Loucy (cell line): ENCODE results near the gene MALRD1.

Experiments used
- EZH2phosphoT487 ChIP-seq: fragments of 200-600 bp; IDR thresholded peaks from 2 replicates; pipeline ENCODE4 v1.6.1; 2018; ENCODE audit warnings: antibody characterized with exemption, mild to moderate bottlenecking, moderate library complexity, borderline replicate concordance
- TF ChIP-seq, protein P1 (sequence below): fragments of 200-600 bp; sonication (generic); conservative IDR thresholded peaks from 2 replicates; pipeline ENCODE4 v1.5.1; 2014; ENCODE audit warnings: mild to moderate bottlenecking, antibody characterized with exemption, low read length

DNA sequence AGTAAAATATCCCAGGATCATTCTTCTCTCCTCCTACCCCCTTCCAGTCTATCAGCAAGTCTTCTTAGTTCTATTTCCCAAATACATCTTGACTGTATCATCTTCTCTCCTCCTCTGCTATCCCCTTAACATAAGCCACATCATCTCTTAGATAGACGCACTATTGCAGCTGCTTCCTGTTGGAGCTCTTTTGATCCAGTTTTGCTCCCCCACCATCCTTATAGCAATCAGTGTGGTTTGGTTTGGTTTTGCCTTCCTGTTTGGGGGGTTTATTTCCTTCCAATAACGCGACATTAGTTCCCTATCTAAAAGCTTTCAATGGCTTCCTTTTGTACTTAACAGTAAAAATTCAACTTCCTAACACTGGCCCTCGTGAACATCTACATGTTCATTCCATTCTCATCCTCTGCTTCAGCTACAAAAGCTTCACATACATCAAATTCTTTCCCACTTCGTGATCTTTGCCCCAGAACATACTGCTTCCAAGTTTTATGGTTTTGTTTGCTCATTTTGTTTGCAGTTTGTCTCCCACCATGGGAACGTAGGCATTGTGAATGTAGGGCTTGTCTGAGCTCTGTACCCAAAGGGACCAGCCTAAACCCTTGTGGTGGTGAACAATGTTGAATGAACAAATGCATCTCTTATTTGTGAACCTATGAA is 734.0 kb downstream of the MALRD1 start:
- TF ChIP-seq, protein P1, sequence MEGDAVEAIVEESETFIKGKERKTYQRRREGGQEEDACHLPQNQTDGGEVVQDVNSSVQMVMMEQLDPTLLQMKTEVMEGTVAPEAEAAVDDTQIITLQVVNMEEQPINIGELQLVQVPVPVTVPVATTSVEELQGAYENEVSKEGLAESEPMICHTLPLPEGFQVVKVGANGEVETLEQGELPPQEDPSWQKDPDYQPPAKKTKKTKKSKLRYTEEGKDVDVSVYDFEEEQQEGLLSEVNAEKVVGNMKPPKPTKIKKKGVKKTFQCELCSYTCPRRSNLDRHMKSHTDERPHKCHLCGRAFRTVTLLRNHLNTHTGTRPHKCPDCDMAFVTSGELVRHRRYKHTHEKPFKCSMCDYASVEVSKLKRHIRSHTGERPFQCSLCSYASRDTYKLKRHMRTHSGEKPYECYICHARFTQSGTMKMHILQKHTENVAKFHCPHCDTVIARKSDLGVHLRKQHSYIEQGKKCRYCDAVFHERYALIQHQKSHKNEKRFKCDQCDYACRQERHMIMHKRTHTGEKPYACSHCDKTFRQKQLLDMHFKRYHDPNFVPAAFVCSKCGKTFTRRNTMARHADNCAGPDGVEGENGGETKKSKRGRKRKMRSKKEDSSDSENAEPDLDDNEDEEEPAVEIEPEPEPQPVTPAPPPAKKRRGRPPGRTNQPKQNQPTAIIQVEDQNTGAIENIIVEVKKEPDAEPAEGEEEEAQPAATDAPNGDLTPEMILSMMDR: no peak
- peak; percentile 38; the same call in 1 of the 2 replicates for TF ChIP-seq EZH2phosphoT487
